Astrocyte of the cerebellum (primary cell): ENCODE results near the gene C9orf72.

Experiments
- DNase-seq: peaks from one replicate; pipeline ENCODE4 v3.0.0-alpha.2; 2011; ENCODE audit warnings: low read depth
- H3K4me3 ChIP-seq: 2 replicates; pipeline ENCODE4 v1.5.1; 2011; ENCODE audit warnings: mild to moderate bottlenecking, low read depth, low read length, moderate library complexity
- in situ Hi-C: cut with HindIII; loops from 2 replicates; pipeline ENCODE4 v1.10.0; 2017; ENCODE audit warnings: low sequenced_read_pairs
- TF ChIP-seq, protein P1 (sequence below): IDR thresholded peaks from 2 replicates; pipeline ENCODE4 v1.5.1; 2012; ENCODE audit warnings: low read length, low read depth, moderate library complexity, mild to moderate bottlenecking; ENCODE audit errors: missing control alignments

The C9orf72 gene

DNA sequence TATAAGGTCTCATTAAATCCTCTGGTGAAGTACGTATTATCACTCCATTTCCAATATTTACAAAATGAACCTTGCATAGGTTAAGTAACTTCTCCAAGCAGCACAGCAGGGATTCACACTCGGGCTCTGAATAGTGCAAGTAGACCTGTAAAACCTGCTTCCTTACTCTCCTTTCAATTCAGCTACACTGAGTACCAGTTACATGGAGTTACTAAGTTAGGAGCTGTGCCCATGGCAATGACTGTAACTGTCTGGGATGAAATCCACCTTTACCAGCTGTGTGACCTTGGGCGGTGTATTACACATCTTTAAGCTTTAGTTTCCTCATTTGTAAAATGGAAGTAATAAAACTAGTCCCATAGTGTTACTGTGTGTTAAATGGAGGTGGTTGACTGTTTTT lies 27.8 kb downstream of the C9orf72 start:
- no peak overlapping the region for H3K4me3 ChIP-seq
- DNase-seq: no peak
- TF ChIP-seq, protein P1, sequence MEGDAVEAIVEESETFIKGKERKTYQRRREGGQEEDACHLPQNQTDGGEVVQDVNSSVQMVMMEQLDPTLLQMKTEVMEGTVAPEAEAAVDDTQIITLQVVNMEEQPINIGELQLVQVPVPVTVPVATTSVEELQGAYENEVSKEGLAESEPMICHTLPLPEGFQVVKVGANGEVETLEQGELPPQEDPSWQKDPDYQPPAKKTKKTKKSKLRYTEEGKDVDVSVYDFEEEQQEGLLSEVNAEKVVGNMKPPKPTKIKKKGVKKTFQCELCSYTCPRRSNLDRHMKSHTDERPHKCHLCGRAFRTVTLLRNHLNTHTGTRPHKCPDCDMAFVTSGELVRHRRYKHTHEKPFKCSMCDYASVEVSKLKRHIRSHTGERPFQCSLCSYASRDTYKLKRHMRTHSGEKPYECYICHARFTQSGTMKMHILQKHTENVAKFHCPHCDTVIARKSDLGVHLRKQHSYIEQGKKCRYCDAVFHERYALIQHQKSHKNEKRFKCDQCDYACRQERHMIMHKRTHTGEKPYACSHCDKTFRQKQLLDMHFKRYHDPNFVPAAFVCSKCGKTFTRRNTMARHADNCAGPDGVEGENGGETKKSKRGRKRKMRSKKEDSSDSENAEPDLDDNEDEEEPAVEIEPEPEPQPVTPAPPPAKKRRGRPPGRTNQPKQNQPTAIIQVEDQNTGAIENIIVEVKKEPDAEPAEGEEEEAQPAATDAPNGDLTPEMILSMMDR: no peak
- in situ Hi-C loops: loop anchor here (10.0 kb wide), 1 partner anchor 211 kb away; no protein-coding TSS in a partner anchor

DNA sequence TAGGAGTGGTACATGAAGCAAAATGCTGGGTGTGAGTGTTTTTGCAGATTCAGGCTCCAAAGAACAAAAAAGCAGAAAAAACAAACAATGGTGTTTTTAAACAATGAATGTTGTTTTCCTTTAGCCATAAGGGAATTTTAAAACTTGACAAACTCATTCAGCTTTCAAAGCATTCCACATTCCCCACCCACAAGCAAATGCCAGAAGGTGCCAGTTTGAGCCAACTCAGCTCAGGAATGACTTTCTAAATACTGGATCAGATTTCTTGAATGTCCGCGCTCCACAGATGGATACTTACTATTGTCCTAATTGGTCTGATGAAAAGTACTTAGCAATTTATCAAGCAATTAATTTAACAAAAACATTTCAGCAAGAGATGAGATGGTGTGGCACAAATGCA lies 30.8 kb downstream of the C9orf72 start:
- in situ Hi-C loops: loop anchor here (10.0 kb wide), 1 partner anchor 208 kb away; no protein-coding TSS in a partner anchor
- no peak overlapping the region for H3K4me3 ChIP-seq
- TF ChIP-seq, protein P1: no peak
- DNase-seq: no peak

DNA sequence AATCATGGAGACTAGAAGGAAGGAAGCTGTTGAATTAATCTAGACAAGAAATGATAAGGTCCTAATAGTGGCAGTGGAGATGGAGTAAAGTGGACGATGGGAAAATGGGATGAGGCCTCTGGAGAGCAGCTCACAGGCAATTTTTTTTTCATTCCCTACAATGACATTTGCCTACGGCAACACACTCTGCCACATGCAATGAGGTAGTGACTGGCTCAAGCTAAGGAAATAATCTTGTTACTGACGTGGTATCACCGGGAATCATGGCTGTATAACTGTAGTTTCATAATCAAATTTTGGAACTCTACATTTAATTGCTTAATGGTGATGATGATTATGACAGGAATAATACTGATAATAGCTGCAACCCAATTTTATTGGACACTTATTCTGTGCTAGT lies 31.5 kb downstream of the C9orf72 start:
- DNase-seq: no peak
- H3K4me3 ChIP-seq: no peak overlapping the region
- in situ Hi-C loops: loop anchor here (10.0 kb wide), 1 partner anchor 207 kb away; no protein-coding TSS in a partner anchor
- TF ChIP-seq, protein P1: no peak

DNA sequence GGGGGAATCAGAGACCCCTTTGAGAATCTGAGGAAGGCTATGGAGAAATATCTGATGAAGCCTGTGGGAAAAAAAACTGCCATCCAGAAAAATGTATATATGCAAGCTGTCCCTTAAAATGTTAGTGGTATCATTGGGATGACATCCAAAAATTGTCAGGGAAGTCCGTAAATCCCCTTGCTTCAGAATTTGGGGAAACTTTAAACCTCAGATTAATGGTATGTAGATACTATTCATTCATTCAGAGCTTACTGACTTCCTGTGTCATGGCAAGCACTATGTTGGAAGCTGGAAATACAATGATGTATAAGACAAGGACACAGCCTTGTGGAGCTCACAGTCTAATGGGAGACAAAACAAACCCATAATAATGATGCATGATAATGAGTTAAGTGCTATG lies 32.8 kb downstream of the C9orf72 start:
- in situ Hi-C loops: loop anchor here (10.0 kb wide), 1 partner anchor 206 kb away; no protein-coding TSS in a partner anchor
- TF ChIP-seq, protein P1: no peak
- no peak for DNase-seq
- H3K4me3 ChIP-seq: no peak overlapping the region

DNA sequence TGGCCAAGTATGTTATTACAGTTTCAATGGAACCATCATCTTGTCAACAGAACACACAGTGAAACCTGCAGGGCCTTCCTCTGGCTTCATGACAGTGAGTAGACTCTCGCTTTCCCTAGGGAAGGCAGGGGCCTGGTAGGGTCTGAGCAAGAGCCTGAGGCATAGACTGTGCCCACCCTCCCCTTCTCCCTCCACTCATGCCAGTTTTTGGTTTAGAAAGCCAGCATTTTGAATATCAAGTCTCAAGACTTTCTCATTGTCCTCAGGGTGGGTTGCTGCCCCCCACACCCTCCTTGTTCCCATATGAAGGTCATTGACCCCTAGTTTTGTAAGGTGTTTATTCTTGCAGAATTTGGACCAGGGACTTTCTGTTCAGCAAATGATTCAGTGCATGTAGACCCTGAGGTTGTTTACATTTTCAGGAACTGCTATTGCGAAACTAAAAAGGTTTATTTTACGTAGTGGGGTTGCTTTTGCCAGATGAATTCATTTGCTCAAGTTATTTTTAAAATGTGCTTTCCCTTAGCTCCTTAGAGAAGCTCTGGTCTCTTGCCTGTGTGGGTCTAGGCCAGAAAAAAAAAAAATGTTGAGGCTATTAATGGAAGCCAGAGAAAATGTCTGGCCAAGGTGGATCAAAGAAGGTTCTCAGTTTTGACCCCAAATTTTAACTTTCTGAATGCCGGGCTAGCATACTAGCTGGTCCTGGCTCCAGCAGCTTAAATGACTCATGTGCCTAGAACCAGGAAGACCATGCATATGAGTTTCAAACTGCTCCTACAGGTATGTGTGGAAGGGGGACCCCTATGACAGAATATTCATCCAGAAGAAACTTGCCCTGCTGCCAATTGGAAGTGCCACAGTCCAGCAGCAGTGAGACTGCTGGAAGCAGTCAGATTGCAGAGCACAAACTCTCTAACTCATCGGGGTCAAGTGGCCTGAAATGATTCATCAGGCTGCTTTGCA lies 33.5 kb downstream of the C9orf72 start:
- peak; percentile 42 for DNase-seq
- TF ChIP-seq, protein P1: no peak
- no peak overlapping the region for H3K4me3 ChIP-seq
- in situ Hi-C loops: loop anchor here (10.0 kb wide), 1 partner anchor 205 kb away; no protein-coding TSS in a partner anchor

DNA sequence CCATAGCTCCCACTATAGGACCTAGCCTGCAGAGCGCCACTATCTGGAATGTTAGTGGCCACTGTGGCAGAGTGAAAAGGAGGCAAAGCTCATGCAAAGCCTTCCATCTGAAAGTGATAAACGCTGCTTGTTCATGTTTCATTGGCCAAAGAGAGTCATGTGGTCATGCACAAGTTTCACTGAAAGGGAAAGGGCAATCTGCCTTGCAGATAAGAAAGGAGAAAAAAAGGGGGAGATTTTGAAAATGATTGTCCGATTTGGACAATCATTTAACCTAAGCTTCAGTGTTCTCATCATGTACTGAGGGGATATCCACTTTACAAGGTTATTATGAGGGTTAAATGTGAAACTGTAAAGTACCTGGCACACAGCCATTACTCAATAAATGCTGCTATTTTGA lies 34.6 kb downstream of the C9orf72 start:
- DNase-seq: no peak
- H3K4me3 ChIP-seq: no peak overlapping the region
- TF ChIP-seq, protein P1: no peak
- in situ Hi-C loops: no loop called here
